Endometrium (tissue), 2 donors: ENCODE results near the gene MATK.
"Not testable (repeated sequence)": the region's sequence is repeated elsewhere in the genome, so short reads cannot be mapped to it uniquely, and the experiment has no call there.

Experiments
- FAIRE-seq: peaks from 2 replicates; lab custom pipeline; 2012; peaks lifted over from hg19 to GRCh38; lab: Jason Lieb, UNC
- donor health status: control.
- donor health status: control.

Gene MATK

GRCh38 chr19:3770136-3770999 is 15.8 kb downstream of the MATK start:
- FAIRE-seq, result no peak

DNA sequence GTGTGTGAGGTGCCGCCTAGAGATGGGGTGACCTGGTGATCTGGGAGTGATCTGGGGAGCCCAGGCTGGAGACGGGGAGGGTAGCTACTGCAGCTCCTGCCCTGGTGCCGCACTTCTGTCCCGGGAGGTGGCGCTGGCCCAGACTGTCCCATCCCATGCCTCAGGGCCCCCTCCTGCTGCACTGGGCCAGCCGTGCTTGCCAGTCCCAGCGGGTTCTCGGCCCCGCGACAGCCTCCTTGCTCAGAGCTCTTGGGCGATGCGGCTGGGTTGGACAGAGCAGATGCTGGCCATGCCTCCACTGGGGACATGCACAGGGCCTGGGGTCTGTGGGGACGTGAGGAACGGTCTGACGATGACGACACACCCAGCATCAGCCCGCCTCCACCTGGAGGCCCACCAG is 16.7 kb downstream of the MATK start:
- no peak for FAIRE-seq

DNA sequence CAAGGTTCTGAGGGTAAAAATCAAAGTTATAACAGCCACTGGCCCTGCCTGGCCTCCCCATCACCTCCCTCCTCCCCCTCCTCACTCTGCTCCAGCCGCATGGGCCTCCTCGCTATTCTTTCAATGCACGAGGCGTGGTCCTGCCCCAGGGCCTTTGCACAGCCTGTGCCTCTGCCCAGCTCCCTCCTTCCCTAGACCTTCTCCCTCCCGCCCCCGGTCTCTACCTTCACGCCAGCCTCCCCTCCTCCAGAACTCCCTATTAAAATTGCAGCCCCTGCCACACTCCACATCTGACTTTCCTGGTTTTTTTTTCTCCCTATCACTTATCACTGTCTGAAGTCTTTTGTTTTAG is 17.5 kb downstream of the MATK start:
- FAIRE-seq, result no peak

DNA sequence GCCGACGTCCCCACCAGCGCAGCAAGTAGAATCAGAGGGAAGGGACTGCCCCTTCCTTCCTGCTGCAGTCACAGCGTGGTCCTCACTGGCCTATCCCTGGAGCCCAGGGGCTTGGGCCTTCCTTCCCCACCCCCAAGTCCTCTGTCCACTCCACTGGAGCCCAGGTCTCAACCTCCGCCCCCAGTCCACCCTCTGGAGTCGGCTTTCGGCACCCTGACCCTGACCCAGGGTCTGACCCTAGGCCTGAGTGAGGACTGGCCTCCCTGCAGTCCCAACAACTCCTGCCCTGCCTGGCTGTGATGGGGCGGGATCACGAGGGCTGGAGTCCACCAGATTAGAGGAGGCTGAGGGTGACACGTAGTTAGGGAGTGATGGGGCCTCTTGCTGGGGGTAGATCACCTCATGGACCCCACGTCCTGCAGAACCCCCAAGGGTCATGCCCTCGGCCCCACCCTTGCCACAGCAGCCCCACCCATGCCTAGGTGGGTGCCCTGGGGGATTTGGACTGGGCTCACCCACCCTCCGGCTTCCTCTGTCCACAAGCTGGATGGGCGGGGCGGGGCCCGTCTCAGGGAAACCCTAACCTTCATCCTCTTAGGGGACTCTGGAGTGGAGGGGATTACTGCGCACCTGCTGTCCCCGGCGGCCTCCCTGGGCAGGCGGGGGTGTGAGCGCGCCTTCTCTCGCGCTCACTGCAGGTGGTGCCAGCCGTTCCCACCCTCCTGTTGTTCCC is 18.0 kb downstream of the MATK start:
- no peak for FAIRE-seq

DNA sequence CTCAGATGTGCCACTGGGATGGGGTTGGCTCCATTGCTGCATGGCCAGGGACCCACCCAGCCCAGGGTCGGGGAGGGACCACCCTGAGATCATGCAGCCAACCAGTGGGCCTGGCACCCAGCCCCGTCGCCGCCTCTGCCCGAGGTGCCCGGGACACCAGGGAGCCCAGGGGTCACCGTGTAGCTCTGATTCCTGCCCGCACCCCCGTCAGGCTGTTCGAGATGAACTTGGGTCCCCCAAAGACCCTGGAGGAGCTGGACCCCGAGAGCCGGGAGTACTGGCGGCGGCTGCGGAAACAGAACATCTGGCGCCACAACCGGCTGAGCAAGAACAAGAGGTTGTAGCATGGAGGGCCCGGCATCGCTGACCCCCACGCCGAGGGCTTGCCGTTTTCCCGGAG is 19.1 kb downstream of the MATK start:
- FAIRE-seq, result no peak

- FAIRE-seq, result no peak
Observed at GRCh38 chr19:3766520-3766919, 19.7 kb downstream of the MATK start.

GRCh38 chr19:3765757-3766156 is 20.4 kb downstream of the MATK start:
- not testable (repeated sequence) for FAIRE-seq

DNA sequence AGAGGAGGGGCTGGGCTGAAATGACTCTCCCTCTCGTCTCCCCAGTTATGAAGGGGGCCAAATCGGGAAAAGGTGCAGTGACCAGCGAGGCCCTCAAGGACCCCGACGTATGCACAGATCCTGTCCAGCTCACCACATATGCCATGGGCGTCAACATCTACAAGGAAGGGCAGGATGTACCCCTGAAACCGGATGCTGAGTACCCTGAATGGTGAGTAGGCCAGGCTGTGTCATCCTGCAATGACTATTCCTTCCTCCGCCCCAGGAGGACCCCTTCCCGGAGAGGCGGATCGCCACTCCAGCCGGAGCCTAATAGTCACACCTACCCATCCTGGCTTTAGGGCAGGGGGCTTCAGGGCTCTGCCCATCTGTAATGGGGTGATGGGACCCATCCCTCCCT is 21.1 kb downstream of the MATK start:
- no peak for FAIRE-seq

DNA sequence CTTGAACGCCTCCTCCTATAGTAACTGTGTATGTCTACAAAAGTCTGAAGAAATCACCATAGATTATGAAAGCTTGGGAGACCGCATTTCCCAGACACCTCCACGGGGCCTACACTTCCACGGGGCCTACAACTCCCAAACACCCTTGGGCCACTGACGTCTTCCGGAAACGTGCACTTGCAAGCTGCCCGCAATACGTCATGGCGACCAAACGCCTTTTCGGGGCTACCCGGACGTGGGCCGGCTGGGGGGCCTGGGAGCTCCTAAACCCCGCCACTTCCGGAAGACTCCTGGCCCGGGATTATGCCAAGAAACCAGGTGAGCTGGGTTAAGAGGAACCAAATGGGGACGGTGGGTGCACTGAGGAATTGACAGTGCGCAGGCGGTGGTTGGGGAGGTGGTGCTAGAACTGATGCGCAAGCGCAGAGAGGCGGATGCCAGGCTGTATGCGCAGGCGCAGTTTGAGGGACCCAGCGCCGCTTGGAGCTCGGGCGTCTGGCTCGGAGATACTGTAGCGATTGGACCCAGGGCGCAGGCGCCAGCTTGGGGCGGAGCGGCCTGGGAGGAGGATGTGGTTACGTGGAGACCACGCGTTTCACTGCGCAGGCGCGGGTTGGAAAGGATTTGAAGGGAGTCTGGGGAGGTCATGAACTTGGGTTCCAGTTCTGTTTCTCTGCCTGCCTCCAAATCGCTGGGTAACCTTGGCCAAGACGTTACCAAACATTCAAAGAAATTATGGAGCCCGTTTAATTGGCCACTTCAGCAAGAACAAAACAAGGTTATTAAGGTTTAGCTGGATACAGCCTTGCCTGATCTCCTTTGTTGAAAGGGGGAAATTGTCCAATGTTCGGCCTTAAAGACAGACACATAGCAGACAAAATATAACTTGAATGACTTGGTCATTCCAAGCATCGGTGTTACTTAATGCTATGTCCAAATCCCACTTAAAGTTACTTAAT is 23.4 kb downstream of the MATK start, which contains the start of gene MRPL54:
Gene MRPL54 (plus strand): TSS at position 182 of the 959 bp plus-strand sequence. CDS start 19 bp downstream, at position 201.
- FAIRE-seq, result peak; percentile 73

GRCh38 chr19:3762130-3762473 is 24.1 kb downstream of the MATK start:
- FAIRE-seq, result no peak

GRCh38 chr19:3761382-3762129 is 24.6 kb downstream of the MATK start, which contains the start of gene APBA3:
APBA3 (minus strand) TSS chr19:3761692; CDS start chr19:3760264, 1,428 bp downstream.
- no peak for FAIRE-seq

DNA sequence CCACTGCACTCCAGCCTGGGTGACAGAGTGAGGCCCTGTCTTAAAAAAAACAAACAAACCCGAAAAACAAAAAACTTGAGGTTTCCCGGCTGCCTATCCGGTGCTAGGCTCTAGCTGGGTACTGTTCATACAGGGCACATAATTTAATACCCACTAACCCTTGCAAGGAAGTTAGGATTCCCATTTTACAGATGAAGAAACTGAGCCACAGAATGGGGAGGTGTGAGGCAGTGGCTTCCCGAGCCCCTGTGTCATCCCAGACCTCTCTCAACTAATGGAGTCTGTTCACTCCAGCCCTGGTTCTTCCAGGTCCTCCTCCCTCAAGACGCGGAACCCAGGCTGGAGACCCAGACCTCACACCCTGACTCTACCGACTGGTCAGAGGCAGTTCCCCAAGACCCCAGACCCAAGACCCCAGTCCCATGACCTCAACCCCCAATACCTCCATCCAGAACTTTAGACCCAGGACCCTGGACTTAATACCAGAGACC is 25.3 kb downstream of the MATK start:
- no peak for FAIRE-seq

DNA sequence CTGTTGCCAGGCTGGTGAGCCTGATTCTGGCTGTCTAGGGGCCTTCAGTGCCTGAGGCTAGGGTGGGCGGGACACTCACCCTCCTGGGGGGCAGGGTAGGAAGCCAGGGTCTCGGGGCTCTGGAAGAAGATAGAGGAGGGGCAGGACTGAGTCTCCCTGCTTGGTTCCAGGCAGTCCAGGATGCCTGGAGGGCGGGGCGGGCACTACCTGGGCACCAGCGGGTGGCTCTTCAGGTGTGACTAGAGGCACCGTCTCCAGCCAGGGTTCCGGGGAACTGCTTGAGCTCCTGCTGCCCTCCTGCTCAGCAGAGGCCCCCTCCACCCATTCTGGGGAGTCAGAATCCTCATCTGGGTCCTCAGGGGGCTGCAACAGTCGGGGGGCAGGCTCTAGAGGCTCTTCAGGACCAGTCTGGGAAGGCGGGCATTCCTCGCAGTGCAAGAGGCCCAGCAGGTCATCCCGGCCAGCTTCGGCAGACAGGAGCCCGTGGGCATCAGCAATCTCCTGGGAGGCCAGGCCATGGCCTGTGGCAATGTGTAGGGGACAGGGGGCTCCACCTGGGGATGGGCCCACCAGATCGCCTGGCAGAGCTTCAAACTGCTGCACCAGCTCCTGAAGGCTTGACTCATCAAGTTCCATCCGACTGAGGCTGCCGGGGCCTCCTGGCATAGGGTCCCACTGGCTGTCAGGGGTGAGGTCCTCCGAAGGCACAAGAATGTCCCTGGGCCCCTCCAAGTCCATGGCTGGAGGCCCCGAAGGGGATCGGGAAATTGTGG is 26.5 kb downstream of the MATK start:
- FAIRE-seq, result no peak

DNA sequence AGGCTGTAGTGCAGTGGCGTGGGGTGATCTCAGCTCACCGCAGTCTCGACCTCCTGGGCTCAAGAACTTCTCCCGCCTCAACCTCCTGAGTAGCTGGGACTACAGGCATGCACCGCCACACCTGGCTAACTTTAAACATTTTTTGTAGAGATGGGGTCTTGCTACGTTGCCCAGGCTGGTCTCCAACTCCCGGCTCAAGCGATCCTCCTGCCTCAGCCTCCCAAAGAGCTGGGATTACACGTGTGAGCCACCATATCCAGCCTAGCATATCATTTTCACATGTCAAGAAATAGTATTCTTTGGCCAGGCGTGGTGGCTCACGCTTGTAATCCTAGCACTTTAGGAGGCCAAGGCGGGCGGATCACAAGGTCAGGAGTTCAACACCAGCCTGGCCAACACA is 27.9 kb downstream of the MATK start:
- not testable (repeated sequence) for FAIRE-seq

DNA sequence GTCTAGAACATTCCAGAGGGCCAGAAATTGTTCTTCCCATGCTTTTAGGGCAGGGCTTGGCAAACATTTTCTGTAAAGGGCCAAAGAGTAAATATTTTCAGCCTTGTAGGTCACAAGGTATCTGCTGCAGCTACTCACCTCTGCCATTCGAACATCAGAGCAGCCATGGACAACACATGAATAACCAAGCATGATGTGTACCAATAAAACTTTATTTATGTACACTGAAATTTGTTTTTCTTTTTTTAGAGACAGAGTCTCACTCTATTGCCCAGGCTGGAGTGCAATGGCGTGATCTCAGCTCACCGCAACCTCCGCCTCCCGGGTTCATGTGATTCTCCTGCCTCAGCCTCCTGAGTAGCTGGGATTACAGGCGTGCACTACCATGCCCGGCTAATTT is 28.5 kb downstream of the MATK start:
- not testable (repeated sequence) for FAIRE-seq

- FAIRE-seq, result no peak
Observed at GRCh38 chr19:3753631-3754410, 32.4 kb downstream of the MATK start.

DNA sequence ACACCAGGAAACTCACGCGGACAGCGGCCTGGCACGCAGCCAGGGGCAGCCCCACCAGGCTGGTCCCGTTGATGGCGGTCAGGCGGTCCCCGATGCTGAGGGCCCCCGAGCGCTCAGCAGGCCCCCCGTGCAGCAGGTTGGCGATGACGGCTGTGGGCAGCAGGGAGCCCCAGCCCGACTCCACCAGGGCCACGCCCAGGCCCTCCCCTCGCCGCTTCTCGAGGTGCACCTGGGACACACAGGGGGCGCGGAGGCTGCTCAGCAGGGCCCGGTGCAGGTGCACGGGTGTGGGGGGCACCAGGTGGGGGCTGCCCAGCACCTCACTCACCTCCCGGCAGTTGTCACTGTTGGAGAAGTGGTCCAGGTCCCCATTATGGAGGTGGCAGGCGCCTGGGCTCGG is 33.7 kb downstream of the MATK start:
- no peak for FAIRE-seq

DNA sequence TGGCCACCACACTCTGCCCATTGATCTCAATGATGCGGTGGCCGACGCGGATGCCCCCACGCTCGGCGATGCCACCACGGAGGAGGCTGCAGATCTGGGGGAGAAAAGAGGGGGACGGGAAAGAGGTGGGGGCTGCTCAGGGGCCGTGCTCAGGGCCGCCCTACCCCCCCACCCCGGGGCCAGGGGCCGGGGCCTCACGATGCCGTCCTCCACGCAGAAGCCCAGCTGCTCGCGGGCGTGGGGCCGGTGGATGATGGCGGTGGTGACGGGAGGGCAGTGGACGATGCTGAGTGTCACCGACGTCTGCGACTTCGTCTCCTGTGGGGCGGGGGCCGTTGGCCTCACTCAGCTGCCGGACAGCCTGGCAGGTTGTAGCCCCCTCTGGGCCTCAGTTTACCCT is 34.9 kb downstream of the MATK start:
- FAIRE-seq, result no peak

DNA sequence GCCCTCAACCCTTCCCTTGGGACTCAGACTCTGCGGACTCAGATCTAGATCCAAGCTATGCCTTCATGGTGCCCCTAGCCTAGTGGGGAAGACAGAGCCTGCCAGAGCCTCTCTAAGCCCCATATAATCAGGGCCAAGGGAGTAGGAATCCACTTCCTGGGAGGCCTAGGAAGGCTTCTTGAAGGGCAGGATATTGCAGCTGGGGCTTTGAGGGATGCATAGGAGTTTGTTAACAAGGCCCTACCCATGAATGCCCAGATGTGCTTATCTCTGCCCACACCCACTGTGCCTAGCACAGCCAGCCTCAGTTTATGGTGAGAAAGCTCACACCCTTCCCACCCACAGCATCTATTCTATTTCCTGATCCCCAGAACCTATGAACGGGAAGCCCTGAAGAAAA is 36.0 kb downstream of the MATK start:
- no peak for FAIRE-seq

DNA sequence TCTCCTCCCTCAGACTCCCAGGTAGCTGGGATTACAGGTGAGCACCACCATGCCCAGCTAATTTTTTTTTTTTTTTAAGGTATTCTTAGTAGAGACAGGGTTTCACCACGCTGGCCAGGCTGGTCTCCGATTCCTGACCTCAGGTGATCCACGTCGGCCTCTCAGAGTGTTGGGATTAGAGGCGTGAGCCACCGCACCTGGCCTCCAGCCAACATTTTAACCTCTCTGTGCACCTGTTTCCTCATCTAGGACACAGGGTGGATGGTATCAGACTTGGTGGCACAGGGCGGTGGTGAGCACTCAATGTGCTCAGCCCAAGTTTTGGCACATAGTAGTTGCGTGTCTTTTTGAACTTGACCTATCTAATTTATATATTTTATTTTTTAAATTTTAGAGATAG is 37.2 kb downstream of the MATK start:
- no peak for FAIRE-seq
